Astrocyte of the spinal cord (primary cell): ENCODE results near the gene PLA2G2A.

Experiments
- DNase-seq: peaks from one replicate; pipeline ENCODE4 v3.0.0; 2011; ENCODE audit warnings: low read depth, low spot score
- H3K4me3 ChIP-seq: 2 replicates; pipeline ENCODE4 v1.5.1; 2011; ENCODE audit warnings: low read depth, mild to moderate bottlenecking, low read length, moderate library complexity
- CTCF ChIP-seq: IDR thresholded peaks from 2 replicates; pipeline ENCODE4 v1.5.1; 2012; ENCODE audit warnings: low read depth, mild to moderate bottlenecking, low read length, inconsistent platforms
- in situ Hi-C: cut with HindIII; loops from 2 replicates; pipeline ENCODE4 v1.10.0; 2017; ENCODE audit warnings: low sequenced_read_pairs

Gene PLA2G2A

GRCh38 chr1:19946971-19947370 is 32.4 kb downstream of the PLA2G2A start:
- no peak for DNase-seq
- no peak for TF ChIP-seq CTCF
- in situ Hi-C loops, result no loop called here
- H3K4me3 ChIP-seq, result no peak overlapping the region

- no peak overlapping the region for H3K4me3 ChIP-seq
- DNase-seq, result no peak
- in situ Hi-C loops, result no loop called here
- no peak for TF ChIP-seq CTCF
Observed at GRCh38 chr1:19946331-19946751, 33.1 kb downstream of the PLA2G2A start.

GRCh38 chr1:19945914-19946313 is 33.5 kb downstream of the PLA2G2A start:
- no peak overlapping the region for H3K4me3 ChIP-seq
- DNase-seq, result no peak
- in situ Hi-C loops, result no loop called here
- TF ChIP-seq CTCF, result no peak

GRCh38 chr1:19942657-19943056 is 36.8 kb downstream of the PLA2G2A start:
- in situ Hi-C loops, result no loop called here
- TF ChIP-seq CTCF, result no peak
- no peak overlapping the region for H3K4me3 ChIP-seq
- no peak for DNase-seq

GRCh38 chr1:19942088-19942487 is 37.3 kb downstream of the PLA2G2A start:
- TF ChIP-seq CTCF, result no peak
- H3K4me3 ChIP-seq, result no peak overlapping the region
- in situ Hi-C loops, result no loop called here
- DNase-seq, result no peak

GRCh38 chr1:19941206-19941568 is 38.2 kb downstream of the PLA2G2A start:
- no peak for TF ChIP-seq CTCF
- in situ Hi-C loops, result no loop called here
- no peak for DNase-seq
- H3K4me3 ChIP-seq, result no peak overlapping the region
